Peyer's patch (tissue), 4 donors: ENCODE results near the gene ASXL2.

ENCODE experiments used
- POLR2A ChIP-seq, 2 donors: fragments of 450-650 bp; IDR thresholded peaks; one replicate each; pipeline ENCODE4 v1.5.1; 2017; ENCODE audit warnings: antibody characterized with exemption in 2 of 2, mild to moderate bottlenecking in 2 of 2, moderate library complexity in 2 of 2
- TF ChIP-seq, protein P1 (sequence below), 6 experiments: fragments of 450-650 bp in 4 of 6; fragments of 200-600 bp in 2 of 6; sonication (generic) in 1 of 6; IDR thresholded peaks; one replicate each; pipeline ENCODE4 v1.5.1; 2017 to 2019; ENCODE audit warnings: antibody characterized with exemption in 6 of 6, mild to moderate bottlenecking in 3 of 6, moderate library complexity in 1 of 6

DNA sequence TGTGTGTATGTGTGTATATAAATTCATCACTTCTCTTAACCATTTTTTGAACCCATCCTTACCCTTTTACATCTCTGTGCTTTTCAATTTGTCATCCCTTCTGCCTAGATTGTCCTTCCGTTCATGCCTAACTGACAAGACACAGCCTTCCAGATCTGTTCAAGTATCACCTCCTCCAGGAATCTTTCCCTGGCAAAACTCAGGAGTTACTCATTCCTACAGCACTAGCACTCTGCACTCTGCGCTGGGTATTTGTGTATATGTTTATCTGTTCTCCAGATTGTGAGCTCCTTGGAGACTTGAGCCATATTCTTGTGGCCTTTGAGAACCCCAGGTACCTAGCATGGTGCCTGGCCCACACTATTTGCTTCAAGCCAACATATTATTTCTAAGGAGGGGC is 26.8 kb upstream of the ASXL2 start:
- TF ChIP-seq, protein P1, sequence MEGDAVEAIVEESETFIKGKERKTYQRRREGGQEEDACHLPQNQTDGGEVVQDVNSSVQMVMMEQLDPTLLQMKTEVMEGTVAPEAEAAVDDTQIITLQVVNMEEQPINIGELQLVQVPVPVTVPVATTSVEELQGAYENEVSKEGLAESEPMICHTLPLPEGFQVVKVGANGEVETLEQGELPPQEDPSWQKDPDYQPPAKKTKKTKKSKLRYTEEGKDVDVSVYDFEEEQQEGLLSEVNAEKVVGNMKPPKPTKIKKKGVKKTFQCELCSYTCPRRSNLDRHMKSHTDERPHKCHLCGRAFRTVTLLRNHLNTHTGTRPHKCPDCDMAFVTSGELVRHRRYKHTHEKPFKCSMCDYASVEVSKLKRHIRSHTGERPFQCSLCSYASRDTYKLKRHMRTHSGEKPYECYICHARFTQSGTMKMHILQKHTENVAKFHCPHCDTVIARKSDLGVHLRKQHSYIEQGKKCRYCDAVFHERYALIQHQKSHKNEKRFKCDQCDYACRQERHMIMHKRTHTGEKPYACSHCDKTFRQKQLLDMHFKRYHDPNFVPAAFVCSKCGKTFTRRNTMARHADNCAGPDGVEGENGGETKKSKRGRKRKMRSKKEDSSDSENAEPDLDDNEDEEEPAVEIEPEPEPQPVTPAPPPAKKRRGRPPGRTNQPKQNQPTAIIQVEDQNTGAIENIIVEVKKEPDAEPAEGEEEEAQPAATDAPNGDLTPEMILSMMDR (IDR thresholded peaks at IDR 0.05), result no peak
- TF ChIP-seq POLR2A (IDR thresholded peaks at IDR 0.05), result no peak
